Endothelial cell of umbilical vein (primary cell): ENCODE measurements around the gene CELF2. TPM values are rescaled to one million over a fixed set of nuclear protein-coding genes. Genes with fewer than 3 reads are reported as not detected.

Experiments used
- BruUV-seq: library from RNA; stranded (reverse); fragments of 400-500 nt; replicated peaks from 2 replicates; lab custom pipeline; 2021; lab: Mats Ljungman, UMichigan
- CTCF ChIA-PET: fragments of 300-600, 350-600 bp; sonication (Branson Sonifier 250); formaldehyde crosslinking; loops from one replicate; lab custom pipeline; 2021; ENCODE audit warnings: antibody characterized with exemption, inconsistent platforms; lab: Charles Lee
- POLR2A ChIA-PET: fragments of 300-600, 350-600 bp; sonication (Branson Sonifier 250); formaldehyde crosslinking; loops from one replicate; lab custom pipeline; 2021; ENCODE audit warnings: antibody characterized with exemption, inconsistent platforms; lab: Charles Lee
- DNase-seq: peaks from one replicate; pipeline ENCODE4 v3.0.0-alpha.2; 2011; ENCODE audit warnings: low read depth, low spot score
- FAIRE-seq: peaks from 2 replicates; lab custom pipeline; 2011; peaks lifted over from hg19 to GRCh38; lab: Jason Lieb, UNC
- H2AFZ ChIP-seq: 2 replicates; pipeline ENCODE4 v1.6.0; 2012; ENCODE audit warnings: low read depth, low read length, control low read depth, inconsistent platforms
- H3K27ac ChIP-seq: 2 replicates; pipeline ENCODE4 v1.5.1; 2011; ENCODE audit warnings: low read depth, mild to moderate bottlenecking, control low read depth, low read length, moderate library complexity; ENCODE audit not compliant: insufficient read depth
- H3K27me3 ChIP-seq, 2 experiments: 2 replicates each; pipeline versions ENCODE4 v1.6.0 to v1.6.1; 2011; ENCODE audit warnings: low read length in 2 of 2, mixed read lengths in 1 of 2; ENCODE audit not compliant: control insufficient read depth in 2 of 2, insufficient read depth in 2 of 2
- H3K36me3 ChIP-seq, 2 experiments: 2 replicates in 1 of 2; 3 replicates in 1 of 2; pipeline ENCODE4 v1.5.1; 2011; ENCODE audit warnings: low read length in 2 of 2, mild to moderate bottlenecking in 1 of 2, moderate library complexity in 1 of 2; ENCODE audit not compliant: control insufficient read depth in 2 of 2, insufficient read depth in 2 of 2; ENCODE audit errors: extremely low read depth in 1 of 2
- H3K4me1 ChIP-seq: 3 replicates; pipeline ENCODE4 v1.5.1; 2011; ENCODE audit warnings: mild to moderate bottlenecking, low read length; ENCODE audit not compliant: control insufficient read depth, insufficient read depth; ENCODE audit errors: extremely low read depth
- H3K4me2 ChIP-seq: 2 replicates; pipeline ENCODE4 v1.6.1; 2011; ENCODE audit warnings: low read length, control low read depth, mixed read lengths; ENCODE audit not compliant: insufficient read depth
- H3K4me3 ChIP-seq, 3 experiments: fragments of 200-600 bp in 1 of 3; sonication (generic), shearing (Covaris generic) in 1 of 3; replicated peaks in 1 of 3; 2 replicates each; pipeline ENCODE4 v1.5.1; 2011 to 2016; ENCODE audit warnings: control low read depth in 3 of 3, low read length in 3 of 3, mild to moderate bottlenecking in 2 of 3, inconsistent platforms in 1 of 3, low read depth in 1 of 3, moderate library complexity in 1 of 3; ENCODE audit not compliant: insufficient read depth in 1 of 3
- H3K79me2 ChIP-seq: 2 replicates; pipeline ENCODE4 v1.6.0; 2012; ENCODE audit warnings: low read length, inconsistent platforms; ENCODE audit not compliant: control insufficient read depth, insufficient read depth
- H3K9ac ChIP-seq: replicated peaks from 2 replicates; pipeline ENCODE3; 2011; ENCODE audit warnings: low read length, control low read depth; ENCODE audit not compliant: insufficient read depth; ENCODE audit errors: extremely low read depth
- H3K9me1 ChIP-seq: replicated peaks from 3 replicates; pipeline ENCODE4 v1.6.0; 2011; ENCODE audit warnings: mild to moderate bottlenecking, low read length; ENCODE audit not compliant: control insufficient read depth, insufficient read depth; ENCODE audit errors: extremely low read depth
- H3K9me3 ChIP-seq: replicated peaks from 2 replicates; pipeline ENCODE4 v1.5.1; 2012; ENCODE audit warnings: low read length, inconsistent platforms; ENCODE audit not compliant: control insufficient read depth, insufficient read depth
- H4K20me1 ChIP-seq: replicated peaks from 2 replicates; pipeline ENCODE3; 2011; ENCODE audit warnings: mild to moderate bottlenecking, low read length; ENCODE audit not compliant: control insufficient read depth, insufficient read depth; ENCODE audit errors: extremely low read depth
- CTCF ChIP-seq, 2 donors: IDR thresholded peaks; 1 replicate in 1 of 2; 2 replicates in 1 of 2; pipeline ENCODE4 v1.5.1; 2011; ENCODE audit warnings: low read length in 2 of 2, mild to moderate bottlenecking in 2 of 2, moderate library complexity in 2 of 2, control low read depth in 1 of 2, inconsistent platforms in 1 of 2, low read depth in 1 of 2; ENCODE audit not compliant: insufficient read depth in 1 of 2; ENCODE audit errors: extremely low read depth in 1 of 2
- EZH2 ChIP-seq: IDR thresholded peaks from 2 replicates; pipeline ENCODE4 v1.6.1; 2012; ENCODE audit warnings: borderline replicate concordance, low read depth, mild to moderate bottlenecking, moderate library complexity, low read length, inconsistent platforms; ENCODE audit not compliant: severe bottlenecking
- FOS ChIP-seq: IDR thresholded peaks from 2 replicates; pipeline ENCODE4 v1.6.1; 2011; ENCODE audit warnings: mild to moderate bottlenecking, low read length, moderate library complexity, borderline replicate concordance; ENCODE audit not compliant: insufficient read depth
- GATA2 ChIP-seq: IDR thresholded peaks from 2 replicates; pipeline ENCODE4 v1.7.0; 2011; ENCODE audit warnings: low read depth, mild to moderate bottlenecking, moderate library complexity, mixed read lengths, low read length; ENCODE audit not compliant: insufficient read length, insufficient read depth
- JUN ChIP-seq: IDR thresholded peaks from 2 replicates; pipeline ENCODE4 v1.6.1; 2011; ENCODE audit warnings: borderline replicate concordance, low read depth; ENCODE audit not compliant: insufficient read length, insufficient read depth
- MAX ChIP-seq: IDR thresholded peaks from 2 replicates; pipeline ENCODE4 v1.6.1; 2011; ENCODE audit not compliant: insufficient read depth, insufficient read length
- MYC ChIP-seq: IDR thresholded peaks from one replicate; pipeline ENCODE4 v1.6.1; 2011; ENCODE audit warnings: mild to moderate bottlenecking, low read depth, low read length
- POLR2A ChIP-seq: IDR thresholded peaks from 2 replicates; pipeline ENCODE4 v1.6.1; 2012; ENCODE audit warnings: low read depth, mild to moderate bottlenecking, control low read depth, low read length
- POLR2AphosphoS5 ChIP-seq: IDR thresholded peaks from 2 replicates; pipeline ENCODE4 v1.6.1; 2012; ENCODE audit warnings: low read depth, mild to moderate bottlenecking, control low read depth, low read length, moderate library complexity; ENCODE audit not compliant: insufficient read depth
- dilution Hi-C: fragments of 300-500 bp; cut with MboI; formaldehyde crosslinking; loops from one replicate; pipeline ENCODE4 v1.15.0; 2019; ENCODE audit warnings: low sequenced_read_pairs; ENCODE audit not compliant: extremely low pct_ligation_motif_present
- intact Hi-C: fragments of 100-400 bp; cut with micrococcal nuclease; formaldehyde crosslinking; loops from one replicate; pipeline ENCODE4 v1.10.0; 2022
- polyA plus RNA-seq, 4 experiments: library from polyadenylated mRNA; depleted of rRNA in 3 of 4; stranded (reverse) in 3 of 4; unstranded in 1 of 4; fragments of >200 nt; gene quantifications; 2 replicates each; pipeline versions ENCODE4 v1.2.1 to v1.2.3, GENCODE V29; 2011 to 2012; ENCODE audit warnings: missing spikeins in 1 of 4
- total RNA-seq: library from RNA; stranded (reverse); gene quantifications from 2 replicates; pipeline ENCODE4 v1.2.3, GENCODE V29; 2021

CELF2 gene
- total and polyA plus RNA-seq, 2 donors (not counting 3 experiments of a cell fraction or from before 2014, with no cell fraction given): 21.6 to 42.6 TPM

GRCh38 chr10:11019724-11020547, 2.3 kb downstream of the CELF2 start:
- Histone ChIP-seq H3K27ac (no peak overlapping the region), H3K4me2 (peak overlapping the region; percentile 93), H3K9me1 (no peaks in the 10 kb centered on the region), H2AFZ (no peak overlapping the region), H3K27me3 (no peaks in the 10 kb centered on the region), H3K9me3 (no peaks in the 10 kb centered on the region), H3K4me1 (peaks cover 9% of the 10 kb centered on the region), H3K4me3 (no peak overlapping the region), H3K9ac (no peak overlapping the region), H3K79me2 (peaks cover 2% of the 10 kb centered on the region), H4K20me1 (no peaks in the 10 kb centered on the region), H3K36me3 (no peaks in the 10 kb centered on the region)
- intact Hi-C loops (loop anchor here (5.0 kb wide), 2 partner anchors 228 to 408 kb away; no protein-coding TSS in a partner anchor), dilution Hi-C loops (no loop called here)
- no TSS peak for BruUV-seq
- ChIA-PET CTCF (interaction anchor here (1.1 to 4.2 kb wide), 3 partner anchors 16 to 227 kb away, joined by 3 to 36 read pairs (median 3); no protein-coding TSS in a partner anchor), POLR2A (no interaction called here)
- FAIRE-seq (no peak), DNase-seq (no peak)
- TF ChIP-seq FOS (no peak), MYC (no peak), MAX (no peak), CTCF (IDR thresholded peaks at IDR 0.05; ENCODE audit: extremely low read depth in 1 of 2, insufficient read depth in 1 of 2, low read depth in 1 of 2, low read length in 2 of 2) (no peak), EZH2 (no peak), POLR2AphosphoS5 (no peak), POLR2A (no peak), GATA2 (no peak), JUN (no peak)
